ENCODE results near the gene PSTPIP1. TPM values are rescaled to one million over a fixed set of nuclear protein-coding genes. Genes with fewer than 3 reads are reported as not detected.

Gene PSTPIP1
- total RNA-seq, 1 experiment from 2014 or later = not detected

DNA sequence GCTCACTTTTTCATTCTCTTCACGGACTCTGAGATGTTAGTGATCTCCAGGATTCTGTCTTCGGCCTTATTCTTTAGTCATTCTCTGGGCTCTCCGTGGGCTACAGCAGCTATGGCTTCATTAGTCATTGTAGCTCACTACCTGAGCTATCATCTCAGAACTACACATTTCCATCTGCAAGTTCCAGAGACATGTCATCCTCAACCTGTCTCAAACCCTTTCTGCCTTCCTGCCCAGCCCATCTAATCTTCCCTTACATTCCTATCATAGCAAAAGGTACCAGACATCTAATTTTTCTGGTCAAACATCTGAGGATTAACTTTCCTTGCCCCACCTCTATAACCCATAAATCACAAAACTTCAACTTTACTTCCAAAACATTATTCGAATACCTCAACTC, 62.8 kb downstream of the PSTPIP1 start:
- H3K4me2 ChIP-seq (ENCODE audit: low read length) = no peak overlapping the region
- intact Hi-C loops (cut with micrococcal nuclease) = no loop called here
- ChIA-PET CTCF (no interaction called here), POLR2A (ENCODE audit: unreplicated experiment) (no interaction called here)
- TF ChIP-seq EZH2 (IDR thresholded peaks at IDR 0.05; ENCODE audit: low read length, unreplicated experiment) (no peak), EZH2phosphoT487 (IDR thresholded peaks at IDR 0.05; ENCODE audit: borderline replicate concordance, low read length) (no peak)
- TF ChIP-seq, protein P1, sequence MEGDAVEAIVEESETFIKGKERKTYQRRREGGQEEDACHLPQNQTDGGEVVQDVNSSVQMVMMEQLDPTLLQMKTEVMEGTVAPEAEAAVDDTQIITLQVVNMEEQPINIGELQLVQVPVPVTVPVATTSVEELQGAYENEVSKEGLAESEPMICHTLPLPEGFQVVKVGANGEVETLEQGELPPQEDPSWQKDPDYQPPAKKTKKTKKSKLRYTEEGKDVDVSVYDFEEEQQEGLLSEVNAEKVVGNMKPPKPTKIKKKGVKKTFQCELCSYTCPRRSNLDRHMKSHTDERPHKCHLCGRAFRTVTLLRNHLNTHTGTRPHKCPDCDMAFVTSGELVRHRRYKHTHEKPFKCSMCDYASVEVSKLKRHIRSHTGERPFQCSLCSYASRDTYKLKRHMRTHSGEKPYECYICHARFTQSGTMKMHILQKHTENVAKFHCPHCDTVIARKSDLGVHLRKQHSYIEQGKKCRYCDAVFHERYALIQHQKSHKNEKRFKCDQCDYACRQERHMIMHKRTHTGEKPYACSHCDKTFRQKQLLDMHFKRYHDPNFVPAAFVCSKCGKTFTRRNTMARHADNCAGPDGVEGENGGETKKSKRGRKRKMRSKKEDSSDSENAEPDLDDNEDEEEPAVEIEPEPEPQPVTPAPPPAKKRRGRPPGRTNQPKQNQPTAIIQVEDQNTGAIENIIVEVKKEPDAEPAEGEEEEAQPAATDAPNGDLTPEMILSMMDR (conservative IDR thresholded peaks at IDR 0.05; ENCODE audit: low read depth, low read length) = no peak
- no peak overlapping the region for H3K9ac ChIP-seq (ENCODE audit: low read length)
- no peak overlapping the region for H3K4me3 ChIP-seq (ENCODE audit: low read length)
- H3K79me2 ChIP-seq (ENCODE audit: low read length) = peaks cover 64% of the 10 kb centered on the region
- no peaks in the 10 kb centered on the region for H3K9me3 ChIP-seq (ENCODE audit: low read length)
- no peak overlapping the region for H2AFZ ChIP-seq (ENCODE audit: low read length)
- BruUV-seq (replicated peaks) = no TSS peak
- no peak overlapping the region for H3K27ac ChIP-seq (ENCODE audit: low read length)
- H3K9me2 ChIP-seq (replicated peaks; ENCODE audit: low read length) = no peaks in the 10 kb centered on the region
- ATAC-seq = no peak
- H3K36me3 ChIP-seq (ENCODE audit: low read depth, low read length) = peaks cover 10% of the 10 kb centered on the region
- peak; percentile 15 for DNase-seq
- no peaks in the 10 kb centered on the region for H3K27me3 ChIP-seq (ENCODE audit: low read length)
- peaks cover 31% of the 10 kb centered on the region for H3K4me1 ChIP-seq (ENCODE audit: insufficient read depth, low read length)
- H4K20me1 ChIP-seq (ENCODE audit: low read length) = no peaks in the 10 kb centered on the region
- H3F3A ChIP-seq (ENCODE audit: low read length, unreplicated experiment) = no peaks in the 10 kb centered on the region

DNA sequence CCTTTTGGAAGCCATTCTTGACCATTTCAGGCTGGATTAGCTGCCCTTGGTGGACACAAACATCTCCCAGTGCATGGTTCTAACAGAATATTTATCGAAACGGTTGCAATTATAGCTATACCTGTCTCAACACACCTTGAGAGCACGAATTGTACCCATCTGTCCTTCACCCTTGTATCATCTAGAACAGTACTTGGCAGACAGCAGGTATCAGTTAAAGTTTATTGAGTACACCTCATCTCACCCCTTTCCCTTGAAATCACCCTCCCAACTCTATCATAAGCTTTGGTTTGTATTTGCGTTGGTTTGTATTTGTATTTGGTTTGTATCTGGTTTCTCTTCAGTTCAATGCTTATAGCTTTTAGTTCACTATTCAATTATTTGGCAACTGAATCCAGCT, 63.5 kb downstream of the PSTPIP1 start:
- H3K4me2 ChIP-seq (ENCODE audit: low read length) = no peak overlapping the region
- H3K4me3 ChIP-seq (ENCODE audit: low read length) = no peak overlapping the region
- H3K79me2 ChIP-seq (ENCODE audit: low read length) = peaks cover 72% of the 10 kb centered on the region
- ATAC-seq (no peak), DNase-seq (no peak)
- H3K9ac ChIP-seq (ENCODE audit: low read length) = no peak overlapping the region
- H4K20me1 ChIP-seq (ENCODE audit: low read length) = no peaks in the 10 kb centered on the region; the same call in 1 of the 2 replicates
- no TSS peak for BruUV-seq (replicated peaks)
- H3K9me2 ChIP-seq (replicated peaks; ENCODE audit: low read length) = no peaks in the 10 kb centered on the region
- H3K4me1 ChIP-seq (ENCODE audit: insufficient read depth, low read length) = peaks cover 37% of the 10 kb centered on the region
- intact Hi-C loops (cut with micrococcal nuclease) = no loop called here
- CTCF ChIA-PET = no interaction called here
- no peak overlapping the region for H2AFZ ChIP-seq (ENCODE audit: low read length)
- no peaks in the 10 kb centered on the region for H3K27me3 ChIP-seq (ENCODE audit: low read length)
- TF ChIP-seq EZH2phosphoT487 (IDR thresholded peaks at IDR 0.05; ENCODE audit: borderline replicate concordance, low read length) (no peak), EZH2 (IDR thresholded peaks at IDR 0.05; ENCODE audit: low read length, unreplicated experiment) (no peak)
- TF ChIP-seq, protein P1 (conservative IDR thresholded peaks at IDR 0.05; ENCODE audit: low read depth, low read length) = no peak
- H3K36me3 ChIP-seq (ENCODE audit: low read depth, low read length) = peaks cover 8% of the 10 kb centered on the region; the same call in 1 of the 2 replicates
- H3K9me3 ChIP-seq (ENCODE audit: low read length) = no peaks in the 10 kb centered on the region
- no peak overlapping the region for H3K27ac ChIP-seq (ENCODE audit: low read length)
- POLR2A ChIA-PET (ENCODE audit: unreplicated experiment) = no interaction called here
- H3F3A ChIP-seq (ENCODE audit: low read length, unreplicated experiment) = peaks cover 1% of the 10 kb centered on the region

- H3K36me3 ChIP-seq (ENCODE audit: low read depth, low read length) = peaks cover 4% of the 10 kb centered on the region; the same call in 1 of the 2 replicates
- H3K9me3 ChIP-seq (ENCODE audit: low read length) = no peaks in the 10 kb centered on the region
- no TSS peak for BruUV-seq (replicated peaks)
- intact Hi-C loops (cut with micrococcal nuclease) = loop anchor here (10.0 kb wide), 1 partner anchor 355 kb away; no protein-coding TSS in a partner anchor
- H3K79me2 ChIP-seq (ENCODE audit: low read length) = peaks cover 77% of the 10 kb centered on the region
- H3K9me2 ChIP-seq (replicated peaks; ENCODE audit: low read length) = no peaks in the 10 kb centered on the region
- peaks cover 6% of the 10 kb centered on the region for H3F3A ChIP-seq (ENCODE audit: low read length, unreplicated experiment)
- no peak overlapping the region for H3K27ac ChIP-seq (ENCODE audit: low read length)
- ATAC-seq (no peak), DNase-seq (no peak)
- no peaks in the 10 kb centered on the region for H3K27me3 ChIP-seq (ENCODE audit: low read length)
- TF ChIP-seq, protein P1 (conservative IDR thresholded peaks at IDR 0.05; ENCODE audit: low read depth, low read length) = no peak
- TF ChIP-seq EZH2 (IDR thresholded peaks at IDR 0.05; ENCODE audit: low read length, unreplicated experiment) (no peak), EZH2phosphoT487 (IDR thresholded peaks at IDR 0.05; ENCODE audit: borderline replicate concordance, low read length) (no peak)
- ChIA-PET CTCF (no interaction called here), POLR2A (ENCODE audit: unreplicated experiment) (no interaction called here)
- H3K4me2 ChIP-seq (ENCODE audit: low read length) = no peak overlapping the region
- H2AFZ ChIP-seq (ENCODE audit: low read length) = no peak overlapping the region
- H3K4me3 ChIP-seq (ENCODE audit: low read length) = no peak overlapping the region
- H3K9ac ChIP-seq (ENCODE audit: low read length) = no peak overlapping the region
- H4K20me1 ChIP-seq (ENCODE audit: low read length) = peaks cover 3% of the 10 kb centered on the region; the same call in 1 of the 2 replicates
- peaks cover 40% of the 10 kb centered on the region for H3K4me1 ChIP-seq (ENCODE audit: insufficient read depth, low read length)
Observed at GRCh38 chr15:77059786-77060361, 64.9 kb downstream of the PSTPIP1 start.
